ENCODE results near the gene OSBPL5.
A peak's percentile ranks its signal among the peaks of the same experiment; 100 is the strongest.

OSBPL5 gene

GRCh38 chr11:3096909-3097530, 68.1 kb downstream of the OSBPL5 start:
- DNase-seq (ENCODE audit: low read depth), result no peak

GRCh38 chr11:3095712-3096361, 69.3 kb downstream of the OSBPL5 start:
- DNase-seq (ENCODE audit: low read depth), result peak; percentile 84

GRCh38 chr11:3094223-3094824, 70.8 kb downstream of the OSBPL5 start:
- DNase-seq (ENCODE audit: low read depth), result no peak

GRCh38 chr11:3093281-3094191, 71.6 kb downstream of the OSBPL5 start:
- no peak for DNase-seq (ENCODE audit: low read depth)

- no peak for DNase-seq (ENCODE audit: low read depth)
These were observed 72.4 kb downstream of the OSBPL5 start for GRCh38 chr11:3092603-3093141.

GRCh38 chr11:3091846-3092602, 73.1 kb downstream of the OSBPL5 start:
- peak; percentile 53 for DNase-seq (ENCODE audit: low read depth)

GRCh38 chr11:3091081-3091845, 73.8 kb downstream of the OSBPL5 start:
- DNase-seq (ENCODE audit: low read depth), result no peak

GRCh38 chr11:3090096-3090901, 74.8 kb downstream of the OSBPL5 start:
- no peak for DNase-seq (ENCODE audit: low read depth)

- DNase-seq (ENCODE audit: low read depth), result no peak
These were observed 75.7 kb downstream of the OSBPL5 start for GRCh38 chr11:3089236-3090061.

GRCh38 chr11:3088806-3089205, 76.3 kb downstream of the OSBPL5 start:
- DNase-seq (ENCODE audit: low read depth), result no peak

GRCh38 chr11:3087821-3088800, 77.0 kb downstream of the OSBPL5 start:
- no peak for DNase-seq (ENCODE audit: low read depth)

- DNase-seq (ENCODE audit: low read depth), result no peak
These were observed 77.7 kb downstream of the OSBPL5 start for GRCh38 chr11:3087373-3087772.

GRCh38 chr11:3086671-3087150, 78.4 kb downstream of the OSBPL5 start:
- DNase-seq (ENCODE audit: low read depth), result no peak

GRCh38 chr11:3086114-3086513, 79.0 kb downstream of the OSBPL5 start:
- DNase-seq (ENCODE audit: low read depth), result no peak

GRCh38 chr11:3085052-3085451, 80.1 kb downstream of the OSBPL5 start:
- no peak for DNase-seq (ENCODE audit: low read depth)

- no peak for DNase-seq (ENCODE audit: low read depth)
These were observed 81.8 kb downstream of the OSBPL5 start for GRCh38 chr11:3083321-3083720.

- no peak for DNase-seq (ENCODE audit: low read depth)
These were observed 83.7 kb downstream of the OSBPL5 start for GRCh38 chr11:3081386-3081751.

Data from iris pigment epithelial cell (primary cell).